ENCODE data around the gene GABRE. TPM values are rescaled to one million over a fixed set of nuclear protein-coding genes. Genes with fewer than 3 reads are reported as not detected.

The GABRE gene
- total and polyA plus RNA-seq, 2 donors (not counting 3 experiments of a cell fraction or from before 2014, with no cell fraction given), result 6.1 to 33.4 TPM

GRCh38 chrX:151985955-151986354 lies 11.5 kb upstream of the GABRE start:
- Histone ChIP-seq H3K79me2 (ENCODE audit: control insufficient read depth, insufficient read depth, low read length) (no peaks in the 10 kb centered on the region), H3K4me3 (replicated peaks in 1 of 3; ENCODE audit: insufficient read depth in 1 of 3, low read depth in 1 of 3, low read length in 3 of 3) (no peak overlapping the region), H3K9me1 (replicated peaks; ENCODE audit: control insufficient read depth, extremely low read depth, insufficient read depth, low read length) (no peaks in the 10 kb centered on the region), H3K9me3 (replicated peaks; ENCODE audit: control insufficient read depth, insufficient read depth, low read length) (no peaks in the 10 kb centered on the region), H3K9ac (replicated peaks; ENCODE audit: extremely low read depth, insufficient read depth, low read length) (no peak overlapping the region), H4K20me1 (replicated peaks; ENCODE audit: control insufficient read depth, extremely low read depth, insufficient read depth, low read length) (no peaks in the 10 kb centered on the region), H3K4me2 (ENCODE audit: insufficient read depth, low read length) (peak overlapping the region; percentile 35), H2AFZ (ENCODE audit: low read depth, low read length) (peak overlapping the region; percentile 20), H3K36me3 (ENCODE audit: control insufficient read depth in 2 of 2, extremely low read depth in 1 of 2, insufficient read depth in 2 of 2, low read length in 2 of 2) (no peaks in the 10 kb centered on the region), H3K27me3 (ENCODE audit: control insufficient read depth in 2 of 2, insufficient read depth in 2 of 2, low read length in 2 of 2) (no peaks in the 10 kb centered on the region), H3K4me1 (ENCODE audit: control insufficient read depth, extremely low read depth, insufficient read depth, low read length) (peaks cover 56% of the 10 kb centered on the region), H3K27ac (ENCODE audit: insufficient read depth, low read depth, low read length) (peak overlapping the region; percentile 99)
- TF ChIP-seq GATA2 (IDR thresholded peaks at IDR 0.05; ENCODE audit: insufficient read depth, insufficient read length, low read depth, low read length) (no peak), FOS (IDR thresholded peaks at IDR 0.05; ENCODE audit: borderline replicate concordance, insufficient read depth, low read length) (peak; percentile 9)
- FAIRE-seq, result peak; percentile 70
- DNase-seq (ENCODE audit: low read depth, low spot score), result peak; percentile 61
- POLR2A ChIA-PET, result no interaction called here
- no TSS peak for BruUV-seq (replicated peaks)
- intact Hi-C loops (cut with micrococcal nuclease) (loop anchor here (2.0 kb wide), 1 partner anchor 155 kb away; no protein-coding TSS in a partner anchor), dilution Hi-C loops (cut with MboI; ENCODE audit: extremely low pct_ligation_motif_present, low sequenced_read_pairs) (no loop called here)
- CTCF ChIA-PET, result interaction anchor here (1.2 kb wide), 1 partner anchor 160 kb away, joined by 4 read pairs; no protein-coding TSS in a partner anchor

GRCh38 chrX:151985531-151985930 lies 11.1 kb upstream of the GABRE start:
- no peaks in the 10 kb centered on the region for H3K9me1 ChIP-seq (replicated peaks; ENCODE audit: control insufficient read depth, extremely low read depth, insufficient read depth, low read length)
- H3K4me1 ChIP-seq (ENCODE audit: control insufficient read depth, extremely low read depth, insufficient read depth, low read length), result peaks cover 56% of the 10 kb centered on the region
- no peaks in the 10 kb centered on the region for H3K79me2 ChIP-seq (ENCODE audit: control insufficient read depth, insufficient read depth, low read length)
- dilution Hi-C loops (cut with MboI; ENCODE audit: extremely low pct_ligation_motif_present, low sequenced_read_pairs), result no loop called here
- intact Hi-C loops (cut with micrococcal nuclease), result loop anchor here (2.0 kb wide), 1 partner anchor 155 kb away; no protein-coding TSS in a partner anchor
- H3K27ac ChIP-seq (ENCODE audit: insufficient read depth, low read depth, low read length), result peak overlapping the region; percentile 99
- ChIA-PET CTCF (interaction anchor here (1.2 to 1.5 kb wide), 2 partner anchors 155 to 159 kb away, joined by 4 to 7 read pairs; no protein-coding TSS in a partner anchor), POLR2A (interaction anchor here (2.4 kb wide), 1 partner anchor 11 kb away, joined by 10 read pairs; the partner anchor contains the start of gene GABRE)
- H3K9ac ChIP-seq (replicated peaks; ENCODE audit: extremely low read depth, insufficient read depth, low read length), result no peak overlapping the region
- H3K27me3 ChIP-seq (ENCODE audit: control insufficient read depth in 2 of 2, insufficient read depth in 2 of 2, low read length in 2 of 2), result no peaks in the 10 kb centered on the region
- BruUV-seq (replicated peaks), result no TSS peak
- no peaks in the 10 kb centered on the region for H4K20me1 ChIP-seq (replicated peaks; ENCODE audit: control insufficient read depth, extremely low read depth, insufficient read depth, low read length)
- H3K36me3 ChIP-seq (ENCODE audit: control insufficient read depth in 2 of 2, extremely low read depth in 1 of 2, insufficient read depth in 2 of 2, low read length in 2 of 2), result no peaks in the 10 kb centered on the region
- FAIRE-seq (no peak), DNase-seq (ENCODE audit: low read depth, low spot score) (peak; percentile 3)
- H2AFZ ChIP-seq (ENCODE audit: low read depth, low read length), result no peak overlapping the region
- no peak overlapping the region for H3K4me3 ChIP-seq (replicated peaks in 1 of 3; ENCODE audit: insufficient read depth in 1 of 3, low read depth in 1 of 3, low read length in 3 of 3)
- TF ChIP-seq EZH2 (IDR thresholded peaks at IDR 0.05; ENCODE audit: borderline replicate concordance, low read depth, low read length, severe bottlenecking) (no peak), POLR2A (IDR thresholded peaks at IDR 0.05; ENCODE audit: low read depth, low read length) (no peak), MYC (IDR thresholded peaks at IDR 0.05; ENCODE audit: low read depth, low read length) (no peak), CTCF (IDR thresholded peaks at IDR 0.05; ENCODE audit: extremely low read depth in 1 of 2, insufficient read depth in 1 of 2, low read depth in 1 of 2, low read length in 2 of 2) (no peak), GATA2 (IDR thresholded peaks at IDR 0.05; ENCODE audit: insufficient read depth, insufficient read length, low read depth, low read length) (no peak), POLR2AphosphoS5 (IDR thresholded peaks at IDR 0.05; ENCODE audit: insufficient read depth, low read depth, low read length) (no peak), MAX (IDR thresholded peaks at IDR 0.05; ENCODE audit: insufficient read depth, insufficient read length) (no peak), JUN (IDR thresholded peaks at IDR 0.05; ENCODE audit: borderline replicate concordance, insufficient read depth, insufficient read length, low read depth) (no peak), FOS (IDR thresholded peaks at IDR 0.05; ENCODE audit: borderline replicate concordance, insufficient read depth, low read length) (no peak)
- peak overlapping the region; percentile 35 for H3K4me2 ChIP-seq (ENCODE audit: insufficient read depth, low read length)
- no peaks in the 10 kb centered on the region for H3K9me3 ChIP-seq (replicated peaks; ENCODE audit: control insufficient read depth, insufficient read depth, low read length)
